Smooth muscle cell of trachea (primary cell): ENCODE results near the gene C2CD5. TPM values are rescaled to one million over a fixed set of nuclear protein-coding genes. Genes with fewer than 3 reads are reported as not detected.

ENCODE experiments used
- total RNA-seq: library from RNA; depleted of rRNA; stranded (reverse); fragments of >200 nt; gene quantifications from 2 replicates; pipeline ENCODE4 v1.2.1, GENCODE V29; 2014

Gene C2CD5
- total RNA-seq, result 18.2 and 34.3 TPM in 2 replicates

GRCh38 chr12:22544038-22544979 is at the start of gene C2CD5:
TSS of gene C2CD5 (minus strand) at chr12:22544542. CDS start at chr12:22544150, 392 bp downstream.

Other genes starting within 250 kb of the C2CD5 start
- 9.9 and 11.9 TPM in 2 replicates for gene ST8SIA1, start 209.8 kb downstream of the C2CD5 start, total RNA-seq
- gene ETNK1, start 80.6 kb upstream of the C2CD5 start, total RNA-seq, result 28.4 and 29.3 TPM in 2 replicates